ENCODE results near the gene RASAL1. TPM values are rescaled to one million over a fixed set of nuclear protein-coding genes. Genes with fewer than 3 reads are reported as not detected.

Gene RASAL1
- total RNA-seq (not detected in 2 replicates), polyA plus RNA-seq (not detected in 2 replicates), polyA minus RNA-seq (ENCODE audit: low replicate concordance) (not detected in 2 replicates)
- not detected in 2 replicates for polyA plus RNA-seq (2012)

GRCh38 chr12:113135178-113136127, at the start of gene RASAL1:
TSS of gene RASAL1 (minus strand) at chr12:113135761. CDS start at chr12:113135462, 299 bp downstream.
- Histone ChIP-seq H3K9ac (ENCODE audit: insufficient read depth, low read length) (no peak within 1 kb of the TSS), H3K79me2 (ENCODE audit: control insufficient read depth, insufficient read depth, low read length) (no peaks in the 10 kb centered on the region), H3K27ac (ENCODE audit: insufficient read depth, low read length) (no peak within 1 kb of the TSS), H3K9me3 (ENCODE audit: control insufficient read depth, insufficient read depth, low read depth, low read length) (no peaks in the 10 kb centered on the region), H3K36me3 (ENCODE audit: control insufficient read depth, insufficient read depth, low read length) (no peaks in the 10 kb centered on the region), H3K27me3 (ENCODE audit: control insufficient read depth, insufficient read depth, low read length) (no peaks in the 10 kb centered on the region), H3K4me2 (ENCODE audit: extremely low read depth, insufficient read depth, low read length) (no peak within 1 kb of the TSS), H2AFZ (ENCODE audit: low read length) (no peak within 1 kb of the TSS), H3K4me1 (ENCODE audit: control insufficient read depth, extremely low read depth, insufficient read depth, low read length) (no peaks in the 10 kb centered on the region), H3K4me3 (replicated peaks in 1 of 4; ENCODE audit: control extremely low read depth in 1 of 4, insufficient read depth in 1 of 4, low read depth in 3 of 4, low read length in 4 of 4) (no peak within 1 kb of the TSS), H4K20me1 (ENCODE audit: control insufficient read depth, extremely low read depth, insufficient read depth, low read length) (no peaks in the 10 kb centered on the region)
- no peak for TF ChIP-seq EZH2 (IDR thresholded peaks at IDR 0.05; ENCODE audit: low read length, missing control alignments)
- no peak for TF ChIP-seq CTCF (conservative IDR thresholded peaks at IDR 0.05 in 1 of 2, IDR thresholded peaks at IDR 0.05 in 1 of 2; ENCODE audit: low read depth in 1 of 2, low read length in 2 of 2)
- DNase-seq (ENCODE audit: low read depth in 2 of 2): no peak

GRCh38 chr12:113184900-113185179, 49.3 kb upstream of the RASAL1 start:
- peak; percentile 88 to 89 for DNase-seq (ENCODE audit: low read depth in 2 of 2)
- Histone ChIP-seq H3K36me3 (ENCODE audit: control insufficient read depth, insufficient read depth, low read length) (peaks cover 2% of the 10 kb centered on the region), H3K4me2 (ENCODE audit: extremely low read depth, insufficient read depth, low read length) (peak overlapping the region; percentile 90), H3K9me3 (ENCODE audit: control insufficient read depth, insufficient read depth, low read depth, low read length) (no peaks in the 10 kb centered on the region), H2AFZ (ENCODE audit: low read length) (peak overlapping the region; percentile 87), H3K79me2 (ENCODE audit: control insufficient read depth, insufficient read depth, low read length) (peaks cover 34% of the 10 kb centered on the region), H3K27ac (ENCODE audit: insufficient read depth, low read length) (peak overlapping the region; percentile 98), H3K4me3 (replicated peaks in 1 of 4; ENCODE audit: control extremely low read depth in 1 of 4, insufficient read depth in 1 of 4, low read depth in 3 of 4, low read length in 4 of 4) (peak overlapping the region; percentile 90 to 100 (median 94)), H3K4me1 (ENCODE audit: control insufficient read depth, extremely low read depth, insufficient read depth, low read length) (peaks cover 8% of the 10 kb centered on the region), H4K20me1 (ENCODE audit: control insufficient read depth, extremely low read depth, insufficient read depth, low read length) (no peaks in the 10 kb centered on the region), H3K9ac (ENCODE audit: insufficient read depth, low read length) (peak overlapping the region; percentile 100), H3K27me3 (ENCODE audit: control insufficient read depth, insufficient read depth, low read length) (no peaks in the 10 kb centered on the region)
- TF ChIP-seq EZH2 (IDR thresholded peaks at IDR 0.05; ENCODE audit: low read length, missing control alignments) (no peak), CTCF (conservative IDR thresholded peaks at IDR 0.05 in 1 of 2, IDR thresholded peaks at IDR 0.05 in 1 of 2; ENCODE audit: low read depth in 1 of 2, low read length in 2 of 2) (no peak)

GRCh38 chr12:113184098-113184899, 48.7 kb upstream of the RASAL1 start:
- Histone ChIP-seq H2AFZ (ENCODE audit: low read length) (peak overlapping the region; percentile 87), H3K4me3 (replicated peaks in 1 of 4; ENCODE audit: control extremely low read depth in 1 of 4, insufficient read depth in 1 of 4, low read depth in 3 of 4, low read length in 4 of 4) (peak overlapping the region; percentile 90 to 100 (median 94)), H3K27ac (ENCODE audit: insufficient read depth, low read length) (peak overlapping the region; percentile 98), H3K9ac (ENCODE audit: insufficient read depth, low read length) (peak overlapping the region; percentile 100), H4K20me1 (ENCODE audit: control insufficient read depth, extremely low read depth, insufficient read depth, low read length) (no peaks in the 10 kb centered on the region), H3K4me1 (ENCODE audit: control insufficient read depth, extremely low read depth, insufficient read depth, low read length) (peaks cover 8% of the 10 kb centered on the region), H3K4me2 (ENCODE audit: extremely low read depth, insufficient read depth, low read length) (peak overlapping the region; percentile 90), H3K36me3 (ENCODE audit: control insufficient read depth, insufficient read depth, low read length) (peaks cover 5% of the 10 kb centered on the region), H3K9me3 (ENCODE audit: control insufficient read depth, insufficient read depth, low read depth, low read length) (no peaks in the 10 kb centered on the region), H3K79me2 (ENCODE audit: control insufficient read depth, insufficient read depth, low read length) (peaks cover 34% of the 10 kb centered on the region), H3K27me3 (ENCODE audit: control insufficient read depth, insufficient read depth, low read length) (no peaks in the 10 kb centered on the region)
- TF ChIP-seq EZH2 (IDR thresholded peaks at IDR 0.05; ENCODE audit: low read length, missing control alignments) (no peak), CTCF (conservative IDR thresholded peaks at IDR 0.05 in 1 of 2, IDR thresholded peaks at IDR 0.05 in 1 of 2; ENCODE audit: low read depth in 1 of 2, low read length in 2 of 2) (no peak)
- no peak for DNase-seq (ENCODE audit: low read depth in 2 of 2)

All from fibroblast of lung (primary cell).